NB4 (cell line): ENCODE measurements around the gene C6orf89.
A peak's percentile ranks its signal among the peaks of the same experiment; 100 is the strongest.

Experiments
- DNase-seq: peaks from one replicate; pipeline ENCODE4 v3.0.0; 2010; ENCODE audit warnings: low read depth
- H3K4me3 ChIP-seq: one replicate; pipeline ENCODE4 v1.5.1; 2011; ENCODE audit warnings: mild to moderate bottlenecking, low read depth, low read length, moderate library complexity
- CTCF ChIP-seq: IDR thresholded peaks from one replicate; pipeline ENCODE4 v1.5.1; 2012; ENCODE audit warnings: low read depth, low read length
- MAX ChIP-seq: IDR thresholded peaks from 2 replicates; pipeline ENCODE4 v1.6.1; 2011; ENCODE audit warnings: low read depth, low read length
- MYC ChIP-seq: IDR thresholded peaks from 2 replicates; pipeline ENCODE4 v1.6.1; 2011; ENCODE audit warnings: low read depth, low read length
- POLR2A ChIP-seq: IDR thresholded peaks from 2 replicates; pipeline ENCODE4 v1.6.1; 2011; ENCODE audit warnings: mild to moderate bottlenecking; ENCODE audit not compliant: insufficient read length; ENCODE audit errors: extremely low read depth

Gene C6orf89

GRCh38 chr6:36957773-36958271 lies 72.1 kb downstream of the C6orf89 start:
- TF ChIP-seq MYC (no peak), CTCF (no peak), POLR2A (no peak), MAX (no peak)
- no peak for DNase-seq
- no peak overlapping the region for H3K4me3 ChIP-seq

GRCh38 chr6:36958775-36959554 lies 73.2 kb downstream of the C6orf89 start:
- TF ChIP-seq CTCF (no peak), MAX (no peak)
- DNase-seq = no peak
- H3K4me3 ChIP-seq = no peak overlapping the region

GRCh38 chr6:36959555-36960250 lies 74.0 kb downstream of the C6orf89 start:
- no peak overlapping the region for H3K4me3 ChIP-seq
- TF ChIP-seq MYC (no peak), MAX (no peak), POLR2A (no peak), CTCF (no peak)
- no peak for DNase-seq

GRCh38 chr6:36961441-36962435 lies 76.0 kb downstream of the C6orf89 start:
- no peak for TF ChIP-seq MYC
- TF ChIP-seq CTCF = no peak
- no peak for TF ChIP-seq POLR2A
- no peak for TF ChIP-seq MAX
- H3K4me3 ChIP-seq = no peak overlapping the region
- DNase-seq = no peak

GRCh38 chr6:36962874-36963273 lies 77.1 kb downstream of the C6orf89 start:
- peak; percentile 94 for DNase-seq
- no peak overlapping the region for H3K4me3 ChIP-seq
- TF ChIP-seq MYC (no peak), POLR2A (no peak), MAX (no peak), CTCF (no peak)
